Measurements from ENCODE around the gene SP2. TPM values are rescaled to one million over a fixed set of nuclear protein-coding genes. Genes with fewer than 3 reads are reported as not detected.

SP2 gene
- total and polyA plus RNA-seq, 2 of the 13 experiments (the other 11 are each of a cell fraction or from before 2014, with no cell fraction given): 1.4 to 4.8 TPM

DNA sequence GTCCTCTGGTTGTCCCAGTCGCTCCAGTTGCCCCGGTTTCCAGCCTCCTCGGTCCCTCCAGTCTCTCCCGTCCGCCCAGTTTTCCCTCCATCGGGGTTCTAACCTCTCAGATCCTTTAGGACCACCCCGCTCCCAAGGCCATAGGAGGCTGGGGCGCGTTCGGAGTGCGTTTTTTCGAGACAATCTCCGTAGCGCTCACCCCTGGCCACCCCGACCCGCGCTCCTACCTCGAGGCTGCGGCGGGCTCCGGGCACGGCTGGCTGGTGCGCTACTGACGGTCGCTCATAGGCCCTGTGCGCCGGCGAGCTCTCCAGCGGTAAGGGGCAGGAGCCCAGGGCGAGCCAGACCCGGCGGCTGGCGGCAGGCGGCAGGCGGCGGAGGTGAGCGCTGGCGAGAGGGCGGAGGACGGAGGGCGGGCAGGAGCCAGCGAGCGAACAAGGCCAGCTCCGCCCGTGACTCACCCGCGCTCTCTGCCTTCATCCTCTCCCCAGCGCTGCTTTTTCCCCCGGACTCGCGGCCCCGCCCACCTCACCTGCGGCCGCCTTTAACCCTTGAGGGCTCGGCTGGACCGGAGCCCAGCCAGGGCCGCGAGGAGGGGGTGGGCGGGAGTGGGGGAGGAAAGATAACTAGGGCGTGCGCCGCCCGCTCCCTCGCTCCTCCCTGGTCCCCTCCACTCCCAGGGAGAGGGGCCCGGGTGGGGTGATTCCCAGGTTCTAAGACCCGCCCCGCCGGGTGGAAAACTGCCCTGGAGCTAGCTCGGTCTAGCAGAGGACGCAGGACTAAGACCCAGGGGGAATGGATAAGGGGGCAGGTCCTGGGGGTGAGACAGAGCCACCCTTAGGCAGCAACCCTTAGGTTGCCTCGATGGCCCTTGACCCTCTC is 45.1 kb upstream of the SP2 start, which contains the start of gene SP6 (continued):
- TF ChIP-seq, protein P1, sequence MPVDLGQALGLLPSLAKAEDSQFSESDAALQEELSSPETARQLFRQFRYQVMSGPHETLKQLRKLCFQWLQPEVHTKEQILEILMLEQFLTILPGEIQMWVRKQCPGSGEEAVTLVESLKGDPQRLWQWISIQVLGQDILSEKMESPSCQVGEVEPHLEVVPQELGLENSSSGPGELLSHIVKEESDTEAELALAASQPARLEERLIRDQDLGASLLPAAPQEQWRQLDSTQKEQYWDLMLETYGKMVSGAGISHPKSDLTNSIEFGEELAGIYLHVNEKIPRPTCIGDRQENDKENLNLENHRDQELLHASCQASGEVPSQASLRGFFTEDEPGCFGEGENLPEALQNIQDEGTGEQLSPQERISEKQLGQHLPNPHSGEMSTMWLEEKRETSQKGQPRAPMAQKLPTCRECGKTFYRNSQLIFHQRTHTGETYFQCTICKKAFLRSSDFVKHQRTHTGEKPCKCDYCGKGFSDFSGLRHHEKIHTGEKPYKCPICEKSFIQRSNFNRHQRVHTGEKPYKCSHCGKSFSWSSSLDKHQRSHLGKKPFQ (CRISPR knock-in tag; IDR thresholded peaks at IDR 0.05; ENCODE audit: insufficient replicate concordance): no peak
- no peak for TF ChIP-seq ZNF468 (CRISPR knock-in tag; IDR thresholded peaks at IDR 0.05)
- TF ChIP-seq HES4 (CRISPR knock-in tag; IDR thresholded peaks at IDR 0.05; ENCODE audit: borderline replicate concordance): no peak; the same call in 1 of the 2 replicates
- 0 out of 2 replicates have a peak, but pooled peaks have one; percentile 34 for TF ChIP-seq ZNF776 (CRISPR knock-in tag; IDR thresholded peaks at IDR 0.05)
- peak; percentile 42; the same call in 1 of the 2 replicates for TF ChIP-seq ZMYM3 (CRISPR knock-in tag; IDR thresholded peaks at IDR 0.05)
- no peak for TF ChIP-seq SMAD9 (CRISPR knock-in tag; IDR thresholded peaks at IDR 0.05)
- TF ChIP-seq, protein P2, sequence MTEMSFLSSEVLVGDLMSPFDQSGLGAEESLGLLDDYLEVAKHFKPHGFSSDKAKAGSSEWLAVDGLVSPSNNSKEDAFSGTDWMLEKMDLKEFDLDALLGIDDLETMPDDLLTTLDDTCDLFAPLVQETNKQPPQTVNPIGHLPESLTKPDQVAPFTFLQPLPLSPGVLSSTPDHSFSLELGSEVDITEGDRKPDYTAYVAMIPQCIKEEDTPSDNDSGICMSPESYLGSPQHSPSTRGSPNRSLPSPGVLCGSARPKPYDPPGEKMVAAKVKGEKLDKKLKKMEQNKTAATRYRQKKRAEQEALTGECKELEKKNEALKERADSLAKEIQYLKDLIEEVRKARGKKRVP (CRISPR knock-in tag; IDR thresholded peaks at IDR 0.05): no peak
- TF ChIP-seq ZNF253 (CRISPR knock-in tag; IDR thresholded peaks at IDR 0.05; ENCODE audit: borderline replicate concordance): no peak
- peak; percentile 54; the same call in 1 of the 2 replicates for TF ChIP-seq ZBTB3 (CRISPR knock-in tag; IDR thresholded peaks at IDR 0.05; ENCODE audit: borderline replicate concordance, low read depth)
- TF ChIP-seq ZNF230 (CRISPR knock-in tag; IDR thresholded peaks at IDR 0.05): peak; percentile 51; the same call in 1 of the 2 replicates
- TF ChIP-seq HOXA3 (CRISPR knock-in tag; IDR thresholded peaks at IDR 0.05): peak; percentile 70; the same call in 1 of the 2 replicates
- peak; percentile 78 for TF ChIP-seq KAT8 (CRISPR knock-in tag; IDR thresholded peaks at IDR 0.05)
- TF ChIP-seq ZBTB33 (CRISPR knock-in tag; IDR thresholded peaks at IDR 0.05): peak; percentile 29; the same call in 1 of the 2 replicates
- TF ChIP-seq MAFG (CRISPR knock-in tag; IDR thresholded peaks at IDR 0.05): no peak
- TF ChIP-seq, protein P3, sequence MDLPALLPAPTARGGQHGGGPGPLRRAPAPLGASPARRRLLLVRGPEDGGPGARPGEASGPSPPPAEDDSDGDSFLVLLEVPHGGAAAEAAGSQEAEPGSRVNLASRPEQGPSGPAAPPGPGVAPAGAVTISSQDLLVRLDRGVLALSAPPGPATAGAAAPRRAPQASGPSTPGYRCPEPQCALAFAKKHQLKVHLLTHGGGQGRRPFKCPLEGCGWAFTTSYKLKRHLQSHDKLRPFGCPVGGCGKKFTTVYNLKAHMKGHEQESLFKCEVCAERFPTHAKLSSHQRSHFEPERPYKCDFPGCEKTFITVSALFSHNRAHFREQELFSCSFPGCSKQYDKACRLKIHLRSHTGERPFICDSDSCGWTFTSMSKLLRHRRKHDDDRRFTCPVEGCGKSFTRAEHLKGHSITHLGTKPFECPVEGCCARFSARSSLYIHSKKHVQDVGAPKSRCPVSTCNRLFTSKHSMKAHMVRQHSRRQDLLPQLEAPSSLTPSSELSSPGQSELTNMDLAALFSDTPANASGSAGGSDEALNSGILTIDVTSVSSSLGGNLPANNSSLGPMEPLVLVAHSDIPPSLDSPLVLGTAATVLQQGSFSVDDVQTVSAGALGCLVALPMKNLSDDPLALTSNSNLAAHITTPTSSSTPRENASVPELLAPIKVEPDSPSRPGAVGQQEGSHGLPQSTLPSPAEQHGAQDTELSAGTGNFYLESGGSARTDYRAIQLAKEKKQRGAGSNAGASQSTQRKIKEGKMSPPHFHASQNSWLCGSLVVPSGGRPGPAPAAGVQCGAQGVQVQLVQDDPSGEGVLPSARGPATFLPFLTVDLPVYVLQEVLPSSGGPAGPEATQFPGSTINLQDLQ (CRISPR knock-in tag; IDR thresholded peaks at IDR 0.05): 0 out of 2 replicates have a peak, but pooled peaks have one; percentile 47
- TF ChIP-seq GTF3A (CRISPR knock-in tag; conservative IDR thresholded peaks at IDR 0.05): peak; percentile 51

Measured in HepG2 (cell line).